HG03565 (cell line): ENCODE measurements around the gene SPTLC3.

ENCODE experiments used
- ATAC-seq: cut with Tn5 transposase; IDR thresholded peaks from one replicate; pipeline ENCODE4 v1.9.1; 2021; ENCODE audit warnings: mild to moderate bottlenecking, moderate library complexity; ENCODE audit not compliant: unreplicated experiment

Gene SPTLC3

GRCh38 chr20:13174402-13174801 is 165.6 kb downstream of the SPTLC3 start:
- ATAC-seq = peak; percentile 67

- ATAC-seq = no peak
These were observed 172.5 kb downstream of the SPTLC3 start for GRCh38 chr20:13180986-13181889.

- peak; percentile 59 for ATAC-seq
These were observed 174.2 kb downstream of the SPTLC3 start for GRCh38 chr20:13183005-13183404.

GRCh38 chr20:13186043-13186774 is 177.4 kb downstream of the SPTLC3 start:
- ATAC-seq = no peak

- ATAC-seq = no peak
These were observed 179.1 kb downstream of the SPTLC3 start for GRCh38 chr20:13187899-13188298.

- no peak for ATAC-seq
These were observed 190.5 kb downstream of the SPTLC3 start for GRCh38 chr20:13199279-13199678.

- ATAC-seq = no peak
These were observed 192.2 kb downstream of the SPTLC3 start for GRCh38 chr20:13200767-13201500.

GRCh38 chr20:13202565-13202964 is 193.8 kb downstream of the SPTLC3 start:
- ATAC-seq = no peak

GRCh38 chr20:13205425-13205824 is 196.7 kb downstream of the SPTLC3 start:
- ATAC-seq = no peak

GRCh38 chr20:13205848-13206434 is 197.2 kb downstream of the SPTLC3 start:
- no peak for ATAC-seq

- no peak for ATAC-seq
These were observed 198.2 kb downstream of the SPTLC3 start for GRCh38 chr20:13207016-13207415.

GRCh38 chr20:13211956-13212618 is 203.3 kb downstream of the SPTLC3 start:
- ATAC-seq = no peak

GRCh38 chr20:13212750-13213149 is 204.0 kb downstream of the SPTLC3 start:
- peak; percentile 80 for ATAC-seq

GRCh38 chr20:13213335-13213734 is 204.6 kb downstream of the SPTLC3 start:
- no peak for ATAC-seq

GRCh38 chr20:13216533-13216932 is 207.8 kb downstream of the SPTLC3 start:
- ATAC-seq = no peak
